K562 (cell line): Measurements from ENCODE around the gene POLD2. TPM values are rescaled to one million over a fixed set of nuclear protein-coding genes. Genes with fewer than 3 reads are reported as not detected.

Experiments
- ATAC-seq: fragments of 200-7000 bp; cut with Tn5 transposase; 3 replicates; pipeline ENCODE4 v1.9.1; 2020; ENCODE audit warnings: moderate library complexity
- BruUV-seq: library from RNA; stranded (reverse); fragments of 400-500 nt; replicated peaks from 2 replicates; lab custom pipeline; 2021; lab: Mats Ljungman, UMichigan
- CTCF ChIA-PET: fragments of 300-600 bp; formaldehyde crosslinking; extraction: SDS; loops from one replicate; lab custom pipeline; 2021; ENCODE audit warnings: low intra/inter-chr PET ratio; lab: Yijun Ruan, JAX
- POLR2A ChIA-PET: fragments of 300-600, 350-650 bp; sonication (Branson Sonifier 250); formaldehyde crosslinking; extraction: SDS; loops from one replicate; lab custom pipeline; 2021; ENCODE audit warnings: antibody characterized with exemption, inconsistent platforms; lab: Yijun Ruan, JAX
- DNase-seq, 4 experiments: peaks; one replicate each; pipeline versions ENCODE4 v3.0.0 to v3.0.0-alpha.2; 2011 to 2018; ENCODE audit warnings: low spot score in 3 of 4, mixed read lengths in 3 of 4; ENCODE audit errors: extremely low read depth in 1 of 4
- FAIRE-seq: peaks from 2 replicates; lab custom pipeline; 2011; peaks lifted over from hg19 to GRCh38; lab: Jason Lieb, UNC
- H2AFZ ChIP-seq: 2 replicates; pipeline ENCODE4 v1.6.0; 2011; ENCODE audit warnings: low read depth, low read length, control low read depth, inconsistent platforms
- H3K27ac ChIP-seq: fragments of 200-600 bp; 3 replicates; pipeline ENCODE4 v1.8.0; 2011; ENCODE audit warnings: low read depth, mild to moderate bottlenecking, control low read depth, inconsistent platforms, low read length, moderate library complexity, mixed read lengths; ENCODE audit errors: extremely low read depth
- H3K27me3 ChIP-seq, 2 experiments: fragments of 300-600 bp in 1 of 2; 2 replicates in 1 of 2; 3 replicates in 1 of 2; pipeline versions ENCODE4 v1.6.0 to v1.8.0; 2011; ENCODE audit warnings: inconsistent platforms in 2 of 2, low read length in 2 of 2, mild to moderate bottlenecking in 1 of 2, mixed read lengths in 1 of 2, moderate library complexity in 1 of 2; ENCODE audit not compliant: control insufficient read depth in 2 of 2, insufficient read depth in 2 of 2
- H3K36me3 ChIP-seq: fragments of 300-600 bp; 3 replicates; pipeline ENCODE4 v1.8.0; 2011; ENCODE audit warnings: mild to moderate bottlenecking, low read length, inconsistent platforms; ENCODE audit not compliant: control insufficient read depth, insufficient read depth
- H3K4me1 ChIP-seq, 2 experiments: fragments of 200-600 bp in 1 of 2; replicated peaks in 1 of 2; 2 replicates in 1 of 2; 3 replicates in 1 of 2; pipeline versions ENCODE4 v1.5.1 to v1.8.0; 2011; ENCODE audit warnings: inconsistent platforms in 2 of 2, low read length in 2 of 2, mild to moderate bottlenecking in 1 of 2, mixed read lengths in 1 of 2, moderate library complexity in 1 of 2; ENCODE audit not compliant: control insufficient read depth in 2 of 2, insufficient read depth in 2 of 2
- H3K4me2 ChIP-seq: 2 replicates; pipeline ENCODE4 v1.6.1; 2011; ENCODE audit warnings: low read length, control low read depth, inconsistent platforms, mixed read lengths; ENCODE audit not compliant: insufficient read depth
- H3K4me3 ChIP-seq: fragments of 200-600 bp; sonication (generic), shearing (Covaris generic); 2 replicates; pipeline ENCODE4 v1.5.1; 2016; ENCODE audit warnings: control low read depth, inconsistent platforms
- H3K79me2 ChIP-seq: fragments of 200-600 bp; 3 replicates; pipeline ENCODE4 v1.8.0; 2011; ENCODE audit warnings: low read length, inconsistent platforms; ENCODE audit not compliant: control insufficient read depth, insufficient read depth
- H3K9ac ChIP-seq, 2 experiments: 2 replicates each; pipeline versions ENCODE4 v1.6.0 to v1.6.1; 2011; ENCODE audit warnings: low read depth in 2 of 2, low read length in 2 of 2, control low read depth in 1 of 2, inconsistent platforms in 1 of 2, mild to moderate bottlenecking in 1 of 2, mixed read lengths in 1 of 2; ENCODE audit not compliant: insufficient read depth in 1 of 2
- H3K9me1 ChIP-seq: one replicate; pipeline ENCODE4 v1.6.0; 2011; ENCODE audit warnings: inconsistent platforms, mild to moderate bottlenecking, low read length, moderate library complexity; ENCODE audit not compliant: control insufficient read depth, insufficient read depth
- H3K9me3 ChIP-seq: replicated peaks from 2 replicates; pipeline ENCODE4 v1.5.1; 2011; ENCODE audit warnings: low read depth, low read length, inconsistent platforms; ENCODE audit not compliant: control insufficient read depth, insufficient read depth
- H4K20me1 ChIP-seq: replicated peaks from 2 replicates; pipeline ENCODE4 v1.6.1; 2011; ENCODE audit warnings: low read length, inconsistent platforms, mixed read lengths; ENCODE audit not compliant: control insufficient read depth, insufficient read depth
- HIVEP1 ChIP-seq: fragments of 250-450 bp; sonication (Bioruptor Pico); IDR thresholded peaks from 2 replicates; pipeline ENCODE4 v1.4.0; 2020; ENCODE audit warnings: mild to moderate bottlenecking
- HNRNPUL1 ChIP-seq: fragments of 200-400 bp; formaldehyde crosslinking; IDR thresholded peaks from 2 replicates; pipeline ENCODE4 v1.6.1; 2017; ENCODE audit warnings: low read length
- POLR2AphosphoS2 ChIP-seq: IDR thresholded peaks from 2 replicates; pipeline ENCODE4 v1.6.1; 2012; ENCODE audit warnings: low read length, improper control_type of control experiment
- ZBTB8A ChIP-seq: fragments of 450-650 bp; IDR thresholded peaks from 2 replicates; pipeline ENCODE4 v1.6.1; 2018; ENCODE audit warnings: mild to moderate bottlenecking, moderate library complexity; ENCODE audit not compliant: partially characterized antibody
- ZFP36 ChIP-seq: fragments of 150-350 bp; IDR thresholded peaks from 2 replicates; pipeline ENCODE4 v1.6.1; 2018; ENCODE audit warnings: low read length, low read depth; ENCODE audit not compliant: partially characterized antibody
- ZNF263 ChIP-seq: sonication (generic); formaldehyde crosslinking; IDR thresholded peaks from 2 replicates; pipeline ENCODE4 v1.8.0; 2022; ENCODE audit warnings: mild to moderate bottlenecking, missing genetic modification reagents, borderline replicate concordance
- WGBS: fragments of 100-300 bp; shearing (Covaris generic); methylation state at CpG from one replicate; pipeline ENCODE4 v1.1.6; 2016; ENCODE audit warnings: low coverage, mixed read lengths; ENCODE audit not compliant: insufficient coverage; ENCODE audit errors: missing lambda C conversion rate; 5-methylcytosine and 5-hydroxymethylcytosine counted together
- in situ Hi-C: fragments of 300-500 bp; cut with MboI; formaldehyde crosslinking; loops from 4 replicates; pipeline ENCODE4 v1.15.0; 2018; ENCODE audit warnings: inconsistent platforms, mixed read lengths
- intact Hi-C: fragments of 100-400 bp; cut with micrococcal nuclease; formaldehyde crosslinking; loops from 2 replicates; pipeline ENCODE4 v1.14.2; 2022
- polyA plus RNA-seq, 8 experiments: library from polyadenylated mRNA; depleted of rRNA in 4 of 8; stranded (reverse) in 5 of 8; unstranded in 3 of 8; fragments of >200 nt; fragmentation: Nextera tagmentation in 2 of 8; fragmentation: Illumina TruSeq in 1 of 8; extraction: Ambion mirVana in 2 of 8; extraction: Trizol in 1 of 8; gene quantifications; 2 replicates each; pipeline versions ENCODE4 v1.2.1 to v1.2.3, GENCODE V29; 2011 to 2014; ENCODE audit warnings: inconsistent platforms in 1 of 8, missing spikeins in 1 of 8
- total RNA-seq, 7 experiments: library from RNA; depleted of rRNA in 6 of 7; stranded (reverse); fragments of >200 nt in 6 of 7; fragmentation: Illumina TruSeq in 2 of 7; extraction: Trizol in 2 of 7; gene quantifications; 2 replicates each; pipeline versions ENCODE4 v1.2.1 to v1.2.3, GENCODE V29; 2011 to 2021; ENCODE audit warnings: low replicate concordance in 1 of 7

The POLD2 gene
- total and polyA plus RNA-seq, 9 of the 15 experiments (the other 6 are each of a cell fraction or from before 2014, with no cell fraction given): 29.7 to 259 (median 225) TPM

- H3K9ac ChIP-seq: no peak overlapping the region
- no peak overlapping the region for H3K4me2 ChIP-seq
- no TSS peak for BruUV-seq
- ATAC-seq (no peak), FAIRE-seq (no peak), DNase-seq (no peak)
- H3K4me1 ChIP-seq: peaks cover 21 to 56% of the 10 kb centered on the region in 2 experiments
- ChIA-PET CTCF (no interaction called here), POLR2A (no interaction called here)
- H3K4me3 ChIP-seq: no peak overlapping the region
- no peaks in the 10 kb centered on the region for H3K36me3 ChIP-seq
- H3K27me3 ChIP-seq: no peaks in the 10 kb centered on the region
- H3K9me1 ChIP-seq: no peaks in the 10 kb centered on the region
- no peak for TF ChIP-seq ZNF263 (CRISPR knock-in tag)
- TF ChIP-seq HIVEP1 (CRISPR knock-in tag): no peak
- peak; percentile 29 for TF ChIP-seq ZFP36
- TF ChIP-seq HNRNPUL1: no peak
- no peak for TF ChIP-seq ZBTB8A
- no peak overlapping the region for H3K27ac ChIP-seq
- in situ Hi-C loops: no loop called here
- WGBS: 62% methylated on average over 5 of the region's 6 CpGs
- no peaks in the 10 kb centered on the region for H3K9me3 ChIP-seq
- H3K79me2 ChIP-seq: no peaks in the 10 kb centered on the region
- no peak overlapping the region for H2AFZ ChIP-seq
- no peaks in the 10 kb centered on the region; the same call in 1 of the 2 replicates for H4K20me1 ChIP-seq
- intact Hi-C loops: no loop called here
These were observed 21.1 kb upstream of the POLD2 start for GRCh38 chr7:44144426-44144967.

- Histone ChIP-seq H2AFZ (no peak overlapping the region), H3K27ac (no peak overlapping the region), H4K20me1 (no peaks in the 10 kb centered on the region; the same call in 1 of the 2 replicates), H3K9me3 (no peaks in the 10 kb centered on the region), H3K36me3 (no peaks in the 10 kb centered on the region), H3K4me3 (no peak overlapping the region), H3K9ac (no peak overlapping the region), H3K4me2 (no peak overlapping the region), H3K9me1 (no peaks in the 10 kb centered on the region), H3K27me3 (no peaks in the 10 kb centered on the region), H3K4me1 (peaks cover 21 to 51% of the 10 kb centered on the region in 2 experiments), H3K79me2 (no peaks in the 10 kb centered on the region)
- in situ Hi-C loops (no loop called here), intact Hi-C loops (no loop called here)
- DNase-seq: no peak
- no TSS peak for BruUV-seq
- no peak for TF ChIP-seq POLR2AphosphoS2
- 22% methylated on average over 6 of the region's 6 CpGs for WGBS
- ChIA-PET CTCF (no interaction called here), POLR2A (no interaction called here)
- ATAC-seq: no peak
- no peak for FAIRE-seq
These were observed 20.4 kb upstream of the POLD2 start for GRCh38 chr7:44143646-44144250.
